Measurements from ENCODE around the gene ZNF587B. TPM values are rescaled to one million over a fixed set of nuclear protein-coding genes. Genes with fewer than 3 reads are reported as not detected.

Gene ZNF587B
- total RNA-seq, 1 experiment from 2014 or later = 43.2 TPM

DNA sequence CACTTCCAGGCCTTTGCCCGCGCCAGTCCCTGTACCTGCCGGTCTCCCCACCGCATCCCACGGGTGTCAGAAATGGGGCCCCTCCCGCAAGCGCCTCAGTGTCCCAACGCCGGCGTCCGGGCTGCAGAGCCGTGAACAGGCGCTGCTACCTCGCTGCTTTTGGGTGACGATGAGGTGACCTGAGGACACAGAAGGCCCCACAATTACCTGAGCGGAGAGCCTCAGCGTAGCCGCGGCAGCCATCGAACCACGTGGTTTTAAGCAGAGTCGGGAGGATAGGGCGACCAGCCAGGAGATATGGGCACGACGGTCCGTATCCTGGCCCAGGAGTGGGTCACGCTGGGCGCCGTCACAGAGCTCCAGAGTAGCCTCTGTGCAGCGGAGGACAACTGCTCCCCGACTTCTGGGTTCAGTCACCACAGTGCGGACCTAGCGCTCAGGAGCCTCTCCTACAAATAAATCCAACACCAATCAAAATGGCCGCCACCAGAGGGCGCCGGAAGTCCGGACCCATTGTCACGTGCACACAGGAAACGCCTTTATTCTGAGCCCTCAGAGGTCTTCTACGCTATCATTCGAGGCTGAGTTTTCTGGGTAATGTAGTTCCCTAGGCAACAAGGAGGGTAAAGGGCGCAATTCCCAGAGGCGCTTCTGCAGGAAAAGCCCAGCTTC is 58.6 kb downstream of the ZNF587B start, which contains the start of gene ZNF814 (continued):
- TF ChIP-seq, protein P1, sequence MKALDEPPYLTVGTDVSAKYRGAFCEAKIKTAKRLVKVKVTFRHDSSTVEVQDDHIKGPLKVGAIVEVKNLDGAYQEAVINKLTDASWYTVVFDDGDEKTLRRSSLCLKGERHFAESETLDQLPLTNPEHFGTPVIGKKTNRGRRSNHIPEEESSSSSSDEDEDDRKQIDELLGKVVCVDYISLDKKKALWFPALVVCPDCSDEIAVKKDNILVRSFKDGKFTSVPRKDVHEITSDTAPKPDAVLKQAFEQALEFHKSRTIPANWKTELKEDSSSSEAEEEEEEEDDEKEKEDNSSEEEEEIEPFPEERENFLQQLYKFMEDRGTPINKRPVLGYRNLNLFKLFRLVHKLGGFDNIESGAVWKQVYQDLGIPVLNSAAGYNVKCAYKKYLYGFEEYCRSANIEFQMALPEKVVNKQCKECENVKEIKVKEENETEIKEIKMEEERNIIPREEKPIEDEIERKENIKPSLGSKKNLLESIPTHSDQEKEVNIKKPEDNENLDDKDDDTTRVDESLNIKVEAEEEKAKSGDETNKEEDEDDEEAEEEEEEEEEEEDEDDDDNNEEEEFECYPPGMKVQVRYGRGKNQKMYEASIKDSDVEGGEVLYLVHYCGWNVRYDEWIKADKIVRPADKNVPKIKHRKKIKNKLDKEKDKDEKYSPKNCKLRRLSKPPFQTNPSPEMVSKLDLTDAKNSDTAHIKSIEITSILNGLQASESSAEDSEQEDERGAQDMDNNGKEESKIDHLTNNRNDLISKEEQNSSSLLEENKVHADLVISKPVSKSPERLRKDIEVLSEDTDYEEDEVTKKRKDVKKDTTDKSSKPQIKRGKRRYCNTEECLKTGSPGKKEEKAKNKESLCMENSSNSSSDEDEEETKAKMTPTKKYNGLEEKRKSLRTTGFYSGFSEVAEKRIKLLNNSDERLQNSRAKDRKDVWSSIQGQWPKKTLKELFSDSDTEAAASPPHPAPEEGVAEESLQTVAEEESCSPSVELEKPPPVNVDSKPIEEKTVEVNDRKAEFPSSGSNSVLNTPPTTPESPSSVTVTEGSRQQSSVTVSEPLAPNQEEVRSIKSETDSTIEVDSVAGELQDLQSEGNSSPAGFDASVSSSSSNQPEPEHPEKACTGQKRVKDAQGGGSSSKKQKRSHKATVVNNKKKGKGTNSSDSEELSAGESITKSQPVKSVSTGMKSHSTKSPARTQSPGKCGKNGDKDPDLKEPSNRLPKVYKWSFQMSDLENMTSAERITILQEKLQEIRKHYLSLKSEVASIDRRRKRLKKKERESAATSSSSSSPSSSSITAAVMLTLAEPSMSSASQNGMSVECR (CRISPR knock-in tag; IDR thresholded peaks at IDR 0.05; ENCODE audit: borderline replicate concordance) = peak; percentile 65; the same call in 1 of the 2 replicates
- TF ChIP-seq SMAD4 (CRISPR knock-in tag; IDR thresholded peaks at IDR 0.05) (no peak), ZNF263 (CRISPR knock-in tag; IDR thresholded peaks at IDR 0.05; ENCODE audit: low read depth) (no peak), ATF1 (CRISPR knock-in tag; IDR thresholded peaks at IDR 0.05) (no peak), SP1 (CRISPR knock-in tag; conservative IDR thresholded peaks at IDR 0.05) (peak; percentile 47; the same call in 1 of the 2 replicates), PRRX2 (CRISPR knock-in tag; IDR thresholded peaks at IDR 0.05) (no peak), ZBTB21 (CRISPR knock-in tag; IDR thresholded peaks at IDR 0.05; ENCODE audit: borderline replicate concordance) (no peak), NR3C1 (CRISPR knock-in tag; conservative IDR thresholded peaks at IDR 0.05; ENCODE audit: low read depth) (0 out of 2 replicates have a peak, but pooled peaks have one; percentile 8), KAT7 (CRISPR knock-in tag; IDR thresholded peaks at IDR 0.05; ENCODE audit: borderline replicate concordance) (peak; percentile 57; the same call in 1 of the 2 replicates), EMX1 (CRISPR knock-in tag; IDR thresholded peaks at IDR 0.05) (no peak), SOX15 (CRISPR knock-in tag; IDR thresholded peaks at IDR 0.05) (no peak), GRHL2 (CRISPR knock-in tag; IDR thresholded peaks at IDR 0.05; ENCODE audit: insufficient replicate concordance, severe bottlenecking) (no peak)
- TF ChIP-seq, protein P2, sequence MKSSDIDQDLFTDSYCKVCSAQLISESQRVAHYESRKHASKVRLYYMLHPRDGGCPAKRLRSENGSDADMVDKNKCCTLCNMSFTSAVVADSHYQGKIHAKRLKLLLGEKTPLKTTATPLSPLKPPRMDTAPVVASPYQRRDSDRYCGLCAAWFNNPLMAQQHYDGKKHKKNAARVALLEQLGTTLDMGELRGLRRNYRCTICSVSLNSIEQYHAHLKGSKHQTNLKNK (CRISPR knock-in tag; IDR thresholded peaks at IDR 0.05) = no peak
- TF ChIP-seq, protein P3, sequence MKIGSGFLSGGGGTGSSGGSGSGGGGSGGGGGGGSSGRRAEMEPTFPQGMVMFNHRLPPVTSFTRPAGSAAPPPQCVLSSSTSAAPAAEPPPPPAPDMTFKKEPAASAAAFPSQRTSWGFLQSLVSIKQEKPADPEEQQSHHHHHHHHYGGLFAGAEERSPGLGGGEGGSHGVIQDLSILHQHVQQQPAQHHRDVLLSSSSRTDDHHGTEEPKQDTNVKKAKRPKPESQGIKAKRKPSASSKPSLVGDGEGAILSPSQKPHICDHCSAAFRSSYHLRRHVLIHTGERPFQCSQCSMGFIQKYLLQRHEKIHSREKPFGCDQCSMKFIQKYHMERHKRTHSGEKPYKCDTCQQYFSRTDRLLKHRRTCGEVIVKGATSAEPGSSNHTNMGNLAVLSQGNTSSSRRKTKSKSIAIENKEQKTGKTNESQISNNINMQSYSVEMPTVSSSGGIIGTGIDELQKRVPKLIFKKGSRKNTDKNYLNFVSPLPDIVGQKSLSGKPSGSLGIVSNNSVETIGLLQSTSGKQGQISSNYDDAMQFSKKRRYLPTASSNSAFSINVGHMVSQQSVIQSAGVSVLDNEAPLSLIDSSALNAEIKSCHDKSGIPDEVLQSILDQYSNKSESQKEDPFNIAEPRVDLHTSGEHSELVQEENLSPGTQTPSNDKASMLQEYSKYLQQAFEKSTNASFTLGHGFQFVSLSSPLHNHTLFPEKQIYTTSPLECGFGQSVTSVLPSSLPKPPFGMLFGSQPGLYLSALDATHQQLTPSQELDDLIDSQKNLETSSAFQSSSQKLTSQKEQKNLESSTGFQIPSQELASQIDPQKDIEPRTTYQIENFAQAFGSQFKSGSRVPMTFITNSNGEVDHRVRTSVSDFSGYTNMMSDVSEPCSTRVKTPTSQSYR (CRISPR knock-in tag; IDR thresholded peaks at IDR 0.05) = no peak
- TF ChIP-seq, protein P4, sequence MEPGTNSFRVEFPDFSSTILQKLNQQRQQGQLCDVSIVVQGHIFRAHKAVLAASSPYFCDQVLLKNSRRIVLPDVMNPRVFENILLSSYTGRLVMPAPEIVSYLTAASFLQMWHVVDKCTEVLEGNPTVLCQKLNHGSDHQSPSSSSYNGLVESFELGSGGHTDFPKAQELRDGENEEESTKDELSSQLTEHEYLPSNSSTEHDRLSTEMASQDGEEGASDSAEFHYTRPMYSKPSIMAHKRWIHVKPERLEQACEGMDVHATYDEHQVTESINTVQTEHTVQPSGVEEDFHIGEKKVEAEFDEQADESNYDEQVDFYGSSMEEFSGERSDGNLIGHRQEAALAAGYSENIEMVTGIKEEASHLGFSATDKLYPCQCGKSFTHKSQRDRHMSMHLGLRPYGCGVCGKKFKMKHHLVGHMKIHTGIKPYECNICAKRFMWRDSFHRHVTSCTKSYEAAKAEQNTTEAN (CRISPR knock-in tag; IDR thresholded peaks at IDR 0.05) = 0 out of 2 replicates have a peak, but pooled peaks have one; percentile 75
- TF ChIP-seq, protein P5, sequence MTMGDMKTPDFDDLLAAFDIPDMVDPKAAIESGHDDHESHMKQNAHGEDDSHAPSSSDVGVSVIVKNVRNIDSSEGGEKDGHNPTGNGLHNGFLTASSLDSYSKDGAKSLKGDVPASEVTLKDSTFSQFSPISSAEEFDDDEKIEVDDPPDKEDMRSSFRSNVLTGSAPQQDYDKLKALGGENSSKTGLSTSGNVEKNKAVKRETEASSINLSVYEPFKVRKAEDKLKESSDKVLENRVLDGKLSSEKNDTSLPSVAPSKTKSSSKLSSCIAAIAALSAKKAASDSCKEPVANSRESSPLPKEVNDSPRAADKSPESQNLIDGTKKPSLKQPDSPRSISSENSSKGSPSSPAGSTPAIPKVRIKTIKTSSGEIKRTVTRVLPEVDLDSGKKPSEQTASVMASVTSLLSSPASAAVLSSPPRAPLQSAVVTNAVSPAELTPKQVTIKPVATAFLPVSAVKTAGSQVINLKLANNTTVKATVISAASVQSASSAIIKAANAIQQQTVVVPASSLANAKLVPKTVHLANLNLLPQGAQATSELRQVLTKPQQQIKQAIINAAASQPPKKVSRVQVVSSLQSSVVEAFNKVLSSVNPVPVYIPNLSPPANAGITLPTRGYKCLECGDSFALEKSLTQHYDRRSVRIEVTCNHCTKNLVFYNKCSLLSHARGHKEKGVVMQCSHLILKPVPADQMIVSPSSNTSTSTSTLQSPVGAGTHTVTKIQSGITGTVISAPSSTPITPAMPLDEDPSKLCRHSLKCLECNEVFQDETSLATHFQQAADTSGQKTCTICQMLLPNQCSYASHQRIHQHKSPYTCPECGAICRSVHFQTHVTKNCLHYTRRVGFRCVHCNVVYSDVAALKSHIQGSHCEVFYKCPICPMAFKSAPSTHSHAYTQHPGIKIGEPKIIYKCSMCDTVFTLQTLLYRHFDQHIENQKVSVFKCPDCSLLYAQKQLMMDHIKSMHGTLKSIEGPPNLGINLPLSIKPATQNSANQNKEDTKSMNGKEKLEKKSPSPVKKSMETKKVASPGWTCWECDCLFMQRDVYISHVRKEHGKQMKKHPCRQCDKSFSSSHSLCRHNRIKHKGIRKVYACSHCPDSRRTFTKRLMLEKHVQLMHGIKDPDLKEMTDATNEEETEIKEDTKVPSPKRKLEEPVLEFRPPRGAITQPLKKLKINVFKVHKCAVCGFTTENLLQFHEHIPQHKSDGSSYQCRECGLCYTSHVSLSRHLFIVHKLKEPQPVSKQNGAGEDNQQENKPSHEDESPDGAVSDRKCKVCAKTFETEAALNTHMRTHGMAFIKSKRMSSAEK (CRISPR knock-in tag; IDR thresholded peaks at IDR 0.05; ENCODE audit: borderline replicate concordance) = no peak
- TF ChIP-seq, protein P6, sequence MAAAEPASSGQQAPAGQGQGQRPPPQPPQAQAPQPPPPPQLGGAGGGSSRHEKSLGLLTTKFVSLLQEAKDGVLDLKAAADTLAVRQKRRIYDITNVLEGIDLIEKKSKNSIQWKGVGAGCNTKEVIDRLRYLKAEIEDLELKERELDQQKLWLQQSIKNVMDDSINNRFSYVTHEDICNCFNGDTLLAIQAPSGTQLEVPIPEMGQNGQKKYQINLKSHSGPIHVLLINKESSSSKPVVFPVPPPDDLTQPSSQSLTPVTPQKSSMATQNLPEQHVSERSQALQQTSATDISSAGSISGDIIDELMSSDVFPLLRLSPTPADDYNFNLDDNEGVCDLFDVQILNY (CRISPR knock-in tag; IDR thresholded peaks at IDR 0.05) = no peak
- TF ChIP-seq, protein P7, sequence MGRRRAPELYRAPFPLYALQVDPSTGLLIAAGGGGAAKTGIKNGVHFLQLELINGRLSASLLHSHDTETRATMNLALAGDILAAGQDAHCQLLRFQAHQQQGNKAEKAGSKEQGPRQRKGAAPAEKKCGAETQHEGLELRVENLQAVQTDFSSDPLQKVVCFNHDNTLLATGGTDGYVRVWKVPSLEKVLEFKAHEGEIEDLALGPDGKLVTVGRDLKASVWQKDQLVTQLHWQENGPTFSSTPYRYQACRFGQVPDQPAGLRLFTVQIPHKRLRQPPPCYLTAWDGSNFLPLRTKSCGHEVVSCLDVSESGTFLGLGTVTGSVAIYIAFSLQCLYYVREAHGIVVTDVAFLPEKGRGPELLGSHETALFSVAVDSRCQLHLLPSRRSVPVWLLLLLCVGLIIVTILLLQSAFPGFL (CRISPR knock-in tag; IDR thresholded peaks at IDR 0.05; ENCODE audit: borderline replicate concordance) = no peak
- TF ChIP-seq, protein P8, sequence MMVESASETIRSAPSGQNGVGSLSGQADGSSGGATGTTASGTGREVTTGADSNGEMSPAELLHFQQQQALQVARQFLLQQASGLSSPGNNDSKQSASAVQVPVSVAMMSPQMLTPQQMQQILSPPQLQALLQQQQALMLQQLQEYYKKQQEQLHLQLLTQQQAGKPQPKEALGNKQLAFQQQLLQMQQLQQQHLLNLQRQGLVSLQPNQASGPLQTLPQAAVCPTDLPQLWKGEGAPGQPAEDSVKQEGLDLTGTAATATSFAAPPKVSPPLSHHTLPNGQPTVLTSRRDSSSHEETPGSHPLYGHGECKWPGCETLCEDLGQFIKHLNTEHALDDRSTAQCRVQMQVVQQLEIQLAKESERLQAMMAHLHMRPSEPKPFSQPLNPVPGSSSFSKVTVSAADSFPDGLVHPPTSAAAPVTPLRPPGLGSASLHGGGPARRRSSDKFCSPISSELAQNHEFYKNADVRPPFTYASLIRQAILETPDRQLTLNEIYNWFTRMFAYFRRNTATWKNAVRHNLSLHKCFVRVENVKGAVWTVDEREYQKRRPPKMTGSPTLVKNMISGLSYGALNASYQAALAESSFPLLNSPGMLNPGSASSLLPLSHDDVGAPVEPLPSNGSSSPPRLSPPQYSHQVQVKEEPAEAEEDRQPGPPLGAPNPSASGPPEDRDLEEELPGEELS (CRISPR knock-in tag; IDR thresholded peaks at IDR 0.05) = no peak

Data from WTC11 (cell line).